Activated CD8-positive, alpha-beta T cell treated with anti-CD3 and anti-CD28 coated beads for 36 hours (primary cell): ENCODE data around the gene GJE1. TPM values are rescaled to one million over a fixed set of nuclear protein-coding genes. Genes with fewer than 3 reads are reported as not detected.
"Not testable (repeated sequence)": the region's sequence is repeated elsewhere in the genome, so short reads cannot be mapped to it uniquely, and the experiment has no call there.

Experiments used
- ATAC-seq: fragments of 200-7000 bp; cut with Tn5 transposase; one replicate; pipeline ENCODE4 v1.10.0; 2021; ENCODE audit warnings: mild to moderate bottlenecking, moderate library complexity
- CTCF ChIA-PET: fragments of 350-600 bp; sonication (Branson Sonifier 250); formaldehyde crosslinking; loops from one replicate; lab custom pipeline; 2021; ENCODE audit warnings: antibody characterized with exemption; lab: Charles Lee
- POLR2A ChIA-PET: fragments of 350-600 bp; sonication (Branson Sonifier 250); formaldehyde crosslinking; loops from one replicate; lab custom pipeline; 2021; ENCODE audit warnings: antibody characterized with exemption; lab: Charles Lee
- DNase-seq: peaks from one replicate; pipeline ENCODE4 v3.0.0-alpha.2; 2020
- H3K27ac Mint-ChIP-seq: one replicate; pipeline ENCODE4 v1.8.0; 2021; ENCODE audit warnings: mild to moderate bottlenecking, mixed read lengths
- H3K27me3 Mint-ChIP-seq: one replicate; pipeline ENCODE4 v1.8.0; 2021; ENCODE audit warnings: mixed read lengths
- H3K36me3 Mint-ChIP-seq: one replicate; pipeline ENCODE4 v1.8.0; 2021; ENCODE audit warnings: low read depth, mixed read lengths
- H3K4me1 Mint-ChIP-seq: one replicate; pipeline ENCODE4 v1.8.0; 2021; ENCODE audit warnings: low read depth, mixed read lengths
- H3K4me3 Mint-ChIP-seq: one replicate; pipeline ENCODE4 v1.8.0; 2021; ENCODE audit warnings: mild to moderate bottlenecking, moderate library complexity, mixed read lengths
- H3K9me3 Mint-ChIP-seq: one replicate; pipeline ENCODE4 v1.8.0; 2021; ENCODE audit warnings: mixed read lengths
- CTCF ChIP-seq: fragments of 200-600 bp; IDR thresholded peaks from one replicate; pipeline ENCODE4 v1.8.0; 2022; ENCODE audit warnings: antibody characterized with exemption, mild to moderate bottlenecking
- intact Hi-C: fragments of 100-400 bp; cut with micrococcal nuclease; formaldehyde crosslinking; loops from one replicate; pipeline ENCODE4 v1.10.0; 2022
- total RNA-seq, 2 experiments: library from RNA; stranded (reverse); gene quantifications; one replicate each; pipeline ENCODE4 v1.2.3, GENCODE V29; 2021

The GJE1 gene
- total RNA-seq, 2 experiments from 2014 or later: not detected

- ATAC-seq: peak; percentile 55
- POLR2A ChIA-PET: no interaction called here
- H3K27me3 Mint-ChIP-seq: no peaks in the 10 kb centered on the region
These were observed 20.5 kb downstream of the GJE1 start for GRCh38 chr6:142153196-142153595.

DNA sequence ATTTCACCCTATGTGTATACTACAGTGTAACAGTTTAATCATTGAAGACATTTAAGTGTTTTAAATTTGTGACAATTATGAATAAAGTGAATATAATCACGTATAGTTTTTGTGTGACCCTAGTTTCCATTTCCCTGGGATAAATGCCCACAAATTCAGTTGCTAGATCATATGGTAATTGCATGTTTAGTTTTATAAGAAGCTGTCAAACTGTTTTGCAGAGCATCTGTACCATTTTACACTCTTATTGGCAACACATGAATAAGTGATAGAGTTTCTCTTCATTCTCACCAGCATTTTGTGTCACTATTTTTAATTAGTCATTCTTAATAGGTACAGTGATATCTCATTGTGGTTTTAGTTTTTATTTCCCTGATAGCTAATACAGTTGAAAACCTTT, 21.6 kb downstream of the GJE1 start:
- Mint-ChIP-seq H3K4me1 (peaks cover 61% of the 10 kb centered on the region), H3K27ac (no peak overlapping the region), H3K36me3 (peaks cover 10% of the 10 kb centered on the region), H3K27me3 (no peaks in the 10 kb centered on the region), H3K4me3 (no peak overlapping the region), H3K9me3 (no peaks in the 10 kb centered on the region)
- POLR2A ChIA-PET: no interaction called here
- intact Hi-C loops: no loop called here
- ATAC-seq (no peak), DNase-seq (no peak)
- no peak for TF ChIP-seq CTCF
- CTCF ChIA-PET: interaction anchor here (2.5 to 5.3 kb wide), 3 partner anchors 9 to 321 kb away, joined by 11 to 54 read pairs (median 36); partner anchors contain the start of genes NMBR and VTA1

More at GRCh38 chr6:142153196-142153595, 20.5 kb downstream of the GJE1 start:
- Mint-ChIP-seq H3K9me3 (no peaks in the 10 kb centered on the region), H3K27ac (no peak overlapping the region), H3K4me3 (no peak overlapping the region), H3K4me1 (peaks cover 69% of the 10 kb centered on the region), H3K36me3 (peaks cover 14% of the 10 kb centered on the region)
- no peak for DNase-seq
- intact Hi-C loops: no loop called here
- TF ChIP-seq CTCF: no peak
- CTCF ChIA-PET: no interaction called here

DNA sequence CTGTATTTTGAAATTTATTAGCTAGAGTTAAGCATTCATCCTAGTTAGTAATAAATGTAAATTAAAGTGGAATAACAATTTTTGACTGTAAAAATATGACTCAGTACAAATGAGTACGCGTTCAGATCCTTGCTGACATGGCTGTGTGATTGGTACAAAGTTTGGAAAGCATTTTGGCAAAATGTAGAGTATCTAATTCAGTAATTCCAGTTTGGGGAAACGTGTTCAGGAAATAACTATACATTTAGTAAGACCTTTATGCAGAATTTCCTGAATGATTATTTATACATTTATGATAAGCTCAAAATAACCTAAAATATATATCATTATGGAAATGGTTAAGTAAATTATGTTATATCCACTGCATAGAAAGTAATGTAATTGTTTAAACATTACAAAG, 22.4 kb downstream of the GJE1 start:
- Mint-ChIP-seq H3K27me3 (no peaks in the 10 kb centered on the region), H3K4me3 (no peak overlapping the region), H3K27ac (no peak overlapping the region), H3K9me3 (no peaks in the 10 kb centered on the region), H3K36me3 (peaks cover 11% of the 10 kb centered on the region), H3K4me1 (peaks cover 59% of the 10 kb centered on the region)
- intact Hi-C loops: no loop called here
- POLR2A ChIA-PET: interaction anchor here (0.6 to 1.0 kb wide), 2 partner anchors 8 to 378 kb away, joined by 3 read pairs; partner anchors contain the start of genes NMBR and VTA1
- CTCF ChIA-PET: interaction anchor here (0.6 to 5.3 kb wide), 9 partner anchors 10 to 320 kb away, joined by 3 to 54 read pairs (median 11); partner anchors contain the start of genes NMBR and VTA1
- no peak for TF ChIP-seq CTCF
- no peak for DNase-seq
- no peak for ATAC-seq

DNA sequence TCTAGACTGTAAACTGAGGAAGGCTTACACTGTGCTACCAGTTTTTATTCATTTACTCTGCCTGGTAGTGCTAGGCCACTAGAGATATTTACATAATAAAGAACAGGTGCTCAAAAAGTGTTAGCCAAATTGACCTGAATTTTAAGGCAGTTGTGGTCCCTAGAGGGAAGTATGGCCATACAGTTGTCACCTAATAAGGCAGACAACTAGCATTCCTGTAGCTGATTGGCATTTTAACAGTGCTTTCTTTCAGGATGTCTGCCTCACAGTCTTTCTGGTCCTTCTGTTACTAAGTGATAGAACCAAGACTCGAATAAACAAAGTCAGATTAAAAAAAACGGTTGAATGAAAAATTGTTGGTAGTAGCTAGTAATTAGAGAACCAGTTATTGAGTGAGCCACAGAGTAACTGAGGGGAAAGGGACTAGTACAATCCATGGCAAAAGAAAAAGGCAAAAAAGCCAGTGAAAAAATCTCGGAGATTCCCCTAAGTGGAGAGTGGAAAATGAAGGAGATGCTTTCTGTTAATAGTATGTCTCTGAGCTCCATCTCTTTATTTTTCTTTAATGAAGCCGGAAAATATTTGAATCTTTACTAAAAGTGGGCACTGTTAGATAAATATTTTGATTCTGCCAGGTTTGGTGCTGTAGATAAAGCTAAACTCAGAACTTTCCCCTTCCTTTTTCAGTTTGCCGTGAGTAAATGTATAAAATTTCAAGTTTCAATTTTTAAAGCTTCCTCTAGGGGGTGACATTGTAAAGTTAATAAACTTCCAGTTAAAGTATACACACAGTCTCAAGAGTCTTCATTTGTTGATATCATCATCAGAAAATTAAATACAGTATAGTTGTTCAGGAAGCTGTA, 23.4 kb downstream of the GJE1 start:
- POLR2A ChIA-PET: interaction anchor here (0.9 to 1.0 kb wide), 2 partner anchors 9 to 52 kb away, joined by 3 read pairs; partner anchors contain the start of genes NMBR and VTA1
- peaks cover 53% of the 10 kb centered on the region for H3K4me1 Mint-ChIP-seq
- H3K27me3 Mint-ChIP-seq: no peaks in the 10 kb centered on the region
- H3K9me3 Mint-ChIP-seq: no peaks in the 10 kb centered on the region
- peak overlapping the region; percentile 0 for H3K4me3 Mint-ChIP-seq
- intact Hi-C loops: no loop called here
- peaks cover 1% of the 10 kb centered on the region for H3K36me3 Mint-ChIP-seq
- CTCF ChIA-PET: interaction anchor here (0.7 to 5.3 kb wide), 28 partner anchors 9 to 326 kb away, joined by 3 to 54 read pairs (median 6); partner anchors contain the start of genes ADGRG6, NMBR and VTA1
- H3K27ac Mint-ChIP-seq: no peak overlapping the region
- ATAC-seq: peak; percentile 53
- DNase-seq: no peak
- peak; percentile 62 for TF ChIP-seq CTCF

DNA sequence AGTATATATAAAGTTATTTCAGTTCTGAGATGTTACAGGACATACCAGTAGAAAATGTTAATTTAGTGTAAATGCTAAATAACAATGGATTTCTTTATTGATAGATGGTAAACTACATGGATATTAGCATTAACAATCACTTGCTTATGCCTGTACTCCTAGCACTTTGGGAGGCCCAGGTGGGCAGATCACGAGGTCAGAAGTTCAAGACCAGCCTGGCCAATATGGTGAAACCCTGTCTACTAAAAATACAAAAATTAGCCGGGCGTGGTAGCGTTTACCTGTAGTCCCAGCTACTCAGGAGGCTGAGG, 24.0 kb downstream of the GJE1 start:
- H3K27ac Mint-ChIP-seq, H3K27me3 Mint-ChIP-seq, intact Hi-C loops, H3K4me3 Mint-ChIP-seq, H3K36me3 Mint-ChIP-seq, H3K9me3 Mint-ChIP-seq, DNase-seq, ATAC-seq: not testable (repeated sequence)
- H3K4me1 Mint-ChIP-seq: peaks cover 51% of the 10 kb centered on the region
- CTCF ChIA-PET: interaction anchor here (0.7 to 5.3 kb wide), 26 partner anchors 8 to 536 kb away, joined by 3 to 54 read pairs (median 6); partner anchors contain the start of genes NMBR and VTA1
- POLR2A ChIA-PET: interaction anchor here (0.9 kb wide), 1 partner anchor 52 kb away, joined by 3 read pairs; no protein-coding TSS in a partner anchor
